Esophagus squamous epithelium (tissue), 5 donors: Measurements from ENCODE around the gene PIGV. TPM values are rescaled to one million over a fixed set of nuclear protein-coding genes. Genes with fewer than 3 reads are reported as not detected.
"Not testable (repeated sequence)": the region's sequence is repeated elsewhere in the genome, so short reads cannot be mapped to it uniquely, and the experiment has no call there.

ENCODE experiments used
- DNase-seq: peaks from one replicate; lab custom pipeline; 2025; lab: John Stamatoyannopoulos, UW
- H3K27ac ChIP-seq, 4 donors: fragments of 200-600 bp; sonication (generic); one replicate each; pipeline ENCODE4 v1.5.1; 2016 to 2019; ENCODE audit warnings: mild to moderate bottlenecking in 1 of 4
- H3K27me3 ChIP-seq, 4 donors: fragments of 200-600 bp; sonication (generic); 1 replicate in 3 of 4; 2 replicates in 1 of 4; pipeline versions ENCODE4 v1.5.1 to v1.6.0; 2017 to 2021; ENCODE audit warnings: antibody characterized with exemption in 1 of 4
- H3K36me3 ChIP-seq, 3 donors: fragments of 200-600 bp; sonication (generic); one replicate each; pipeline ENCODE4 v1.5.1; 2016 to 2019
- H3K4me1 ChIP-seq, 3 donors: fragments of 200-600 bp; sonication (generic); one replicate each; pipeline ENCODE4 v1.5.1; 2017 to 2019
- H3K4me3 ChIP-seq, 4 donors: fragments of 200-600 bp; sonication (generic); 1 replicate in 3 of 4; 2 replicates in 1 of 4; pipeline ENCODE4 v1.5.1; 2016 to 2019; ENCODE audit warnings: mild to moderate bottlenecking in 2 of 4, moderate library complexity in 1 of 4
- H3K9me3 ChIP-seq, 3 donors: fragments of 200-600 bp; sonication (generic); one replicate each; pipeline ENCODE4 v1.5.1; 2016 to 2019
- POLR2A ChIP-seq, 4 donors: fragments of 450-650 bp; IDR thresholded peaks; one replicate each; pipeline ENCODE4 v1.6.1; 2017; ENCODE audit warnings: antibody characterized with exemption in 4 of 4, mild to moderate bottlenecking in 4 of 4, moderate library complexity in 3 of 4
- WGBS, 2 donors: methylation state at CpG; one replicate each; pipeline ENCODE4 v1.1.5; 2018; 5-methylcytosine and 5-hydroxymethylcytosine counted together
- intact Hi-C: fragments of 100-400 bp; cut with DNase I; formaldehyde crosslinking; loops from one replicate; pipeline ENCODE4 v1.15.0; 2022
- total RNA-seq, 4 donors: library from RNA; depleted of rRNA; stranded (reverse); fragments of >200 nt; gene quantifications; one replicate each; pipeline ENCODE4 v1.1.0, GENCODE V29; 2016
- TF ChIP-seq, protein P1 (sequence below), 6 experiments: fragments of 450-650 bp in 4 of 6; fragments of 200-600 bp in 2 of 6; sonication (generic) in 2 of 6; IDR thresholded peaks; one replicate each; pipeline ENCODE4 v1.5.1; 2016 to 2019; ENCODE audit warnings: antibody characterized with exemption in 6 of 6, mild to moderate bottlenecking in 4 of 6, moderate library complexity in 4 of 6
- donor health status: DM: yes; HTN: yes; CAD: no.

The PIGV gene
- total RNA-seq, 4 donors from 2014 or later, result 9.9 to 20.9 (median 13.1) TPM

DNA sequence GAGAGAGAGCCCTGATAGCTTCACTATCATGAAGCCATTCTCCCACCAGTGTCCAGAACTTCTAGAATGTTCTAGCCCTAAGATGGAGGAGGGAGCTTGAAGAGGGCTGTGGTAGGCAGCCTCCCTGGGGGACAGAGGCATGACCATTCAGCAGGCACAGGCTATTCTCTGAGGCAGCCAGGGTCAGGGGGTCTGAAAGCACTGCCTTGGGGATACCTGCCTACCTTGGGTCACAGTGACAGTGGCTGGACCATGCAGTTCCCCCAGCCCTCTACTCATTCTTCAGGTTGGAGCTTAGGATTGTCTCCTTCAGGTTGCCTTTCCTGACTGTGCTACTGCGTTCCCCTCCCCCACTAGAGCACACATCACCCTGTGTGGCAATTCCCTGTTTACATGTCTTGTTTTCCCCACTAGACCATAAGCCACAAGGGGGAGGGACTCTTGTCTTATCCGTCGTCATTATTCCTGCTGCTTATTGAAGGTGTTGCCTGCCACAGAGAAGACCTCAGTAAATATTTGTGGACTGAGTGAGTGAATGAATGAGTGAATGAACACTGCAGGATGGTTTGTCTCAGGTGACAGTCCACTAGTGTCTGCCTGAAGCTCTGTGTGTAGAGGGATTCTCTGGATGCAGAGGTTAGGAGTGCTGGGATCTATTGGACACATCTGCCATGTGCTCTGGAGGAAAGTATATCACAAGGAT, 43.9 kb downstream of the PIGV start:
- Histone ChIP-seq H3K9me3 (no peaks in the 10 kb centered on the region), H3K27ac (peak overlapping the region in 1 of 4 donors; percentile 49), H3K36me3 (peaks cover 7 to 73% (median 24%) of the 10 kb centered on the region in 3 donors), H3K4me1 (peaks cover 24 to 52% (median 28%) of the 10 kb centered on the region in 3 donors), H3K27me3 (no peaks in the 10 kb centered on the region), H3K4me3 (no peak overlapping the region)
- no peak for TF ChIP-seq POLR2A (IDR thresholded peaks at IDR 0.05)
- TF ChIP-seq, protein P1, sequence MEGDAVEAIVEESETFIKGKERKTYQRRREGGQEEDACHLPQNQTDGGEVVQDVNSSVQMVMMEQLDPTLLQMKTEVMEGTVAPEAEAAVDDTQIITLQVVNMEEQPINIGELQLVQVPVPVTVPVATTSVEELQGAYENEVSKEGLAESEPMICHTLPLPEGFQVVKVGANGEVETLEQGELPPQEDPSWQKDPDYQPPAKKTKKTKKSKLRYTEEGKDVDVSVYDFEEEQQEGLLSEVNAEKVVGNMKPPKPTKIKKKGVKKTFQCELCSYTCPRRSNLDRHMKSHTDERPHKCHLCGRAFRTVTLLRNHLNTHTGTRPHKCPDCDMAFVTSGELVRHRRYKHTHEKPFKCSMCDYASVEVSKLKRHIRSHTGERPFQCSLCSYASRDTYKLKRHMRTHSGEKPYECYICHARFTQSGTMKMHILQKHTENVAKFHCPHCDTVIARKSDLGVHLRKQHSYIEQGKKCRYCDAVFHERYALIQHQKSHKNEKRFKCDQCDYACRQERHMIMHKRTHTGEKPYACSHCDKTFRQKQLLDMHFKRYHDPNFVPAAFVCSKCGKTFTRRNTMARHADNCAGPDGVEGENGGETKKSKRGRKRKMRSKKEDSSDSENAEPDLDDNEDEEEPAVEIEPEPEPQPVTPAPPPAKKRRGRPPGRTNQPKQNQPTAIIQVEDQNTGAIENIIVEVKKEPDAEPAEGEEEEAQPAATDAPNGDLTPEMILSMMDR (IDR thresholded peaks at IDR 0.05), result no peak
- no peak for DNase-seq
- 56 to 83% methylated on average over 2 of the region's 3 CpGs for WGBS, 2 donors
- intact Hi-C loops, result no loop called here

DNA sequence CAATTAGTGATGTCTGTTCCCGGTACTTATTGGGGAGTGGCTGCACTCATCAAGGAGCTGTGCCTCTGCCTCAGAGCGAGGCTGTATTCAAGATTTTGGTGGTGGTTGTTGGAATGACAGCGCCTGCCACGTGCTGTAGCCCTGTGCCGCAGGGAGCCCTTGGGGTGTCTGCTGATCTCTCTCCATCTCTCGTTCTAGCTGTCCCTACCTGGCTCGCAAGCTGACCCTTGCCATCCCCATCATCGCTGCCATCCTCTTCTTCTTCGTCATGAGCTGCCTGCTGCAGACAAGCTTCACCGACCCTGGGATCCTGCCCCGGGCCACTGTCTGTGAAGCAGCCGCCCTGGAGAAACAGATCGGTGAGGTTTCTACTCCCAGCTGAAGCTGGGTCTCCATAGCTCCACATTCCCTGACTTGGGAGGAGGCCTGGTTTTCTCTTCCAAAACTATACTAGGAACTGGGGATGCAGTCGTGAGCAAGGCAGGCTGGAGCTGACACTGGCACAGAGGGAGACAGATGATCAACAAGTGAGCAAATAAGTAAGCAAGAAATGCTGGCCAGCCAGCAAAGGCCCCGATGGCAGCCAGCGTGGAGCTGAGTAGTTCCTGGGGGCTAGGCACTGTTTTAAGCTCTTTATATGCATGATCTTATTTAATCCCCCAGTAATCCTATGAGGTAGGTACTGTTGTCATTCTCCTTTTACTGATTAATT, 44.7 kb downstream of the PIGV start:
- Histone ChIP-seq H3K4me1 (peaks cover 22 to 47% (median 23%) of the 10 kb centered on the region in 3 donors), H3K27me3 (no peaks in the 10 kb centered on the region), H3K36me3 (peaks cover 7 to 79% (median 24%) of the 10 kb centered on the region in 3 donors), H3K9me3 (no peaks in the 10 kb centered on the region), H3K27ac (no peak overlapping the region), H3K4me3 (no peak overlapping the region)
- 81 to 83% methylated on average over 10 to 13 of the region's 16 CpGs for WGBS, 2 donors
- intact Hi-C loops, result no loop called here
- no peak for DNase-seq
- TF ChIP-seq POLR2A (IDR thresholded peaks at IDR 0.05), result no peak
- TF ChIP-seq, protein P1 (IDR thresholded peaks at IDR 0.05), result no peak

DNA sequence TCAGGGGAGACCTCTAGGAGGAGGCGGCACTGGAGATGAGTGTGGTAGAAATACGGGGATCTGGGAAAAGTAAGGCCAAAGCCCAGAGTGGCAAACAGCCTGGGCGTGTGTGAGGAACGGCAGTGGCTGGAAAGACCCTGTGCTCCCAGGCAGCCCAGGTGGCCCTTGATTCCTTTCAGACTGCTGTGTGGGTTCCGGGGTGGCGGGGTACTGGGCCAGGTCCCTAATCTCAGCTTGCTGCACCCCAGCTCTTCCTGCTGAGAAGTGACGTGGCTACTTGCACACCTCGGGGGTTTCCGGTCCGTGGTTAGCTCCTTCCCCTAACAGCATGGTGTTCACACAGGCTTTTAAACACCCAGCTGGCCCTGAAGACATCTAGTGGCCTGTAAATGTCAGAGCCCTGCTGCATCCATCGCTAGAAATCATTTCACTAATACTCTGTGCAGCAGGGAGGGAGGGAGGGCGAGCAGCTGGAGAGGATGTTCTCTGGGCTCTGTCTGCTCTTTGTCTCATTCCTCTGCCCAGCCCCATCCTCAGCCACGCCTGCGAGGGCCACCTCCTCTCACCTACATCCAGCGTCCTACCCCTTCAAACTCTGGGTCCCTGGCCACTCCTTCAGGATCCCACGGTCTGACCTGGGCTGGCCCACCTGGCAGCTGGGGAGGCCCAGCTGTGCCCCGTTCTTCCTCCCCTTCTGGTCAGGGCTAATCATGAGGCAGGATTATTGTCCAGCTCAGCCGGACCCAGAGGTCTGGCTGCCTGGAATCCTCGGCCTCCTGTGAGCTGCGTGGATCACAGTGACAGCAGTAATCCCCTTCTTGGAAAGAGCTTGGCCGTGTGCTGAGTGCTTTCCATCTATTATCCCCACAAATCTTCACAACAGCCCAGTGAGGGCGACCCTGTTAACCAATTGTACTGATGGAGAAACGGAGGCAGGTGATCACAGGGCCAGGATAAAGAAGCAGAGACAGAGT, 46.0 kb downstream of the PIGV start:
- peak; percentile 48 for DNase-seq
- 72 to 78% methylated on average over 14 to 20 of the region's 23 CpGs for WGBS, 2 donors
- peaks cover 10 to 92% (median 28%) of the 10 kb centered on the region in 3 donors for H3K36me3 ChIP-seq
- peak overlapping the region in 3 of 4 donors; percentile 33 to 65 (median 41) for H3K27ac ChIP-seq
- no peaks in the 10 kb centered on the region for H3K27me3 ChIP-seq
- peak in 1 of 4 donors; percentile 43 for TF ChIP-seq POLR2A (IDR thresholded peaks at IDR 0.05)
- TF ChIP-seq, protein P1 (IDR thresholded peaks at IDR 0.05), result peak in 2 of 6 experiments; percentile 3 to 10
- H3K4me1 ChIP-seq, result peaks cover 9 to 34% (median 10%) of the 10 kb centered on the region in 3 donors
- intact Hi-C loops, result no loop called here
- H3K9me3 ChIP-seq, result no peaks in the 10 kb centered on the region
- no peak overlapping the region for H3K4me3 ChIP-seq

DNA sequence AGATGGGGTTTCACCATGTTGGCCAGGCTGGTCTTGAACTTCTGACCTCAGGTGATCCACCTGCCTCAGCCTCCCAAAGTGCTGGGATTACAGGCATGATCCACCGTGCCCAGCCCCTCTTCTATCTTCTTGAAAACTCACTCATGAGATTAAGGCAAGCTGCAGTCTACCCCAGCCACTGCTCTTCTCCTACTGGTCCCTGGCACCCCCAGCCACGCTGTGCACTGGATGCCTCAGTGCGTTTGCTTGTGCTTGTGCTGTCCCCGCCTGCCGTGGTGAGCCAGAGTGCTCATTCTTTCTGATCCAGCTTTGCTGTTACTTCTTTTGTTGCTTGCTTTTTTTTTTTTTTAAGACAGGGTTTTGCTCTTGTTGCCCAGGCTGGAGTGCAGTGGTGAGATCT, 49.9 kb downstream of the PIGV start:
- H3K4me3 ChIP-seq, H3K9me3 ChIP-seq, H3K27me3 ChIP-seq, H3K27ac ChIP-seq, DNase-seq, intact Hi-C loops: not testable (repeated sequence)
- Histone ChIP-seq H3K4me1 (peaks cover 0 to 11% (median 0%) of the 10 kb centered on the region in 3 donors), H3K36me3 (peaks cover 14 to 99% (median 33%) of the 10 kb centered on the region in 3 donors)
- 80 to 97% methylated on average over 5 of the region's 5 CpGs for WGBS, 2 donors
